Parathyroid adenoma (tissue), 2 donors: ENCODE measurements around the gene CCDC3.
"Not testable (repeated sequence)": the region's sequence is repeated elsewhere in the genome, so short reads cannot be mapped to it uniquely, and the experiment has no call there.

Source experiments
- H2AFZ ChIP-seq: fragments of 300-600 bp; sonication (generic); one replicate; pipeline ENCODE4 v1.7.0; 2017; ENCODE audit warnings: antibody characterized with exemption, mild to moderate bottlenecking
- H3K27ac ChIP-seq: fragments of 300-600 bp; sonication (generic); one replicate; pipeline ENCODE4 v1.7.0; 2017
- H3K27me3 ChIP-seq: fragments of 300-600 bp; sonication (generic); one replicate; pipeline ENCODE4 v1.7.0; 2017; ENCODE audit warnings: low read length; ENCODE audit not compliant: control insufficient read depth, insufficient read depth
- H3K36me3 ChIP-seq: fragments of 300-600 bp; sonication (generic); one replicate; pipeline ENCODE4 v1.7.0; 2017; ENCODE audit warnings: low read length; ENCODE audit not compliant: control insufficient read depth, insufficient read depth
- H3K4me1 ChIP-seq: fragments of 300-600 bp; sonication (generic); one replicate; pipeline ENCODE4 v1.7.0; 2017; ENCODE audit warnings: control low read depth
- H3K4me2 ChIP-seq: fragments of 300-600 bp; sonication (generic); one replicate; pipeline ENCODE4 v1.7.0; 2017; ENCODE audit warnings: low read length
- H3K4me3 ChIP-seq: fragments of 300-600 bp; sonication (generic); one replicate; pipeline ENCODE4 v1.7.0; 2017; ENCODE audit warnings: low read depth, low read length
- H3K79me2 ChIP-seq: fragments of 300-600 bp; sonication (generic); one replicate; pipeline ENCODE4 v1.7.0; 2017; ENCODE audit warnings: control low read depth
- H3K9ac ChIP-seq: fragments of 300-600 bp; sonication (generic); one replicate; pipeline ENCODE4 v1.7.0; 2017; ENCODE audit warnings: mild to moderate bottlenecking
- H3K9me3 ChIP-seq: fragments of 300-600 bp; sonication (generic); one replicate; pipeline ENCODE4 v1.7.0; 2017; ENCODE audit warnings: low read length; ENCODE audit not compliant: control insufficient read depth
- TF ChIP-seq, protein P1 (sequence below): fragments of 300-600 bp; sonication (generic); IDR thresholded peaks from one replicate; pipeline ENCODE4 v1.7.0; 2017; ENCODE audit warnings: antibody characterized with exemption, mild to moderate bottlenecking
- donor health status: primary hyperparathyroidism.

CCDC3 gene

DNA sequence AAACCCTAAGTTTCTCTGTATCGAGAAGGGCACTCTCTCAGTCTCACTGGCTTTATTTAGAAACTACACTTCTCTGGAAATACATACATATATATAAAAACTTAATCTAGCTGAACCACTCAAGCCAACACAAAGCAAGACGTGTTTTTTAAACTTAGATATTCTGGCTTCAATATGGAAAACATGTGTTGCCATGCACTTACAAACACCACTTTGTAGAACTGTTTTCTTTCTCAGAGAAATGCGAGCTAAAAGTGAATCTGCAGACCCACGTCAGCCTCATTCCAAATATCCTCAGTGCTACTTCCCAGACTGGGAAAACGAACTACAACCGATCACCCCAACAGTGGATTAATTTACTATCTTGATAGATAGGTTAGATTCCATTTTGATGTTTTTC is 1.7 kb downstream of the CCDC3 start:
- Histone ChIP-seq H3K9ac (no peak overlapping the region), H3K4me1 (no peaks in the 10 kb centered on the region), H2AFZ (no peak overlapping the region), H3K36me3 (no peaks in the 10 kb centered on the region), H3K9me3 (no peaks in the 10 kb centered on the region), H3K27ac (no peak overlapping the region), H3K27me3 (no peaks in the 10 kb centered on the region), H3K4me2 (no peak overlapping the region), H3K79me2 (no peaks in the 10 kb centered on the region), H3K4me3 (no peak overlapping the region)
- TF ChIP-seq, protein P1, sequence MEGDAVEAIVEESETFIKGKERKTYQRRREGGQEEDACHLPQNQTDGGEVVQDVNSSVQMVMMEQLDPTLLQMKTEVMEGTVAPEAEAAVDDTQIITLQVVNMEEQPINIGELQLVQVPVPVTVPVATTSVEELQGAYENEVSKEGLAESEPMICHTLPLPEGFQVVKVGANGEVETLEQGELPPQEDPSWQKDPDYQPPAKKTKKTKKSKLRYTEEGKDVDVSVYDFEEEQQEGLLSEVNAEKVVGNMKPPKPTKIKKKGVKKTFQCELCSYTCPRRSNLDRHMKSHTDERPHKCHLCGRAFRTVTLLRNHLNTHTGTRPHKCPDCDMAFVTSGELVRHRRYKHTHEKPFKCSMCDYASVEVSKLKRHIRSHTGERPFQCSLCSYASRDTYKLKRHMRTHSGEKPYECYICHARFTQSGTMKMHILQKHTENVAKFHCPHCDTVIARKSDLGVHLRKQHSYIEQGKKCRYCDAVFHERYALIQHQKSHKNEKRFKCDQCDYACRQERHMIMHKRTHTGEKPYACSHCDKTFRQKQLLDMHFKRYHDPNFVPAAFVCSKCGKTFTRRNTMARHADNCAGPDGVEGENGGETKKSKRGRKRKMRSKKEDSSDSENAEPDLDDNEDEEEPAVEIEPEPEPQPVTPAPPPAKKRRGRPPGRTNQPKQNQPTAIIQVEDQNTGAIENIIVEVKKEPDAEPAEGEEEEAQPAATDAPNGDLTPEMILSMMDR = no peak

DNA sequence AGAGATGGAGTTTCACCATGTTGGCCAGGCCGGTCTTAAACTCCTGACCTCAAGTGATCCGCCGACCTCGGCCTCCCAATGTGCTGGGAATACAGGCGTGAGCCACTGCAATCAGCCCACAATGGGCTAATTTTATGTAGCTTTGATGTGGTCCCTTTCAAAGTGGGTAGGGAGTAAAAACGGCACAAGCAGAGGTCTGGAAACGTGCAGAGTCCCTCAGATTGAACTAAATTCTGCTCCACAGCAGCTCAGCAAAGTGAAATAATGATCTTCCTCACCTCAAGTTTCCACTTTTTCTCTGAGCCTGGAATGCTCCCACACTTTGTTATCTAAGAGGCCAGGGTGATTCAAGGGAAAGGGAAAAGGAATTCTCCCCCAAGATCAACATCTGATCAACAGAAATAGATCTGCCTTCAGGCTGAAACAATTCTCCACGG is 6.1 kb downstream of the CCDC3 start:
- TF ChIP-seq, protein P1 = no peak
- H2AFZ ChIP-seq = no peak overlapping the region
- no peaks in the 10 kb centered on the region for H3K36me3 ChIP-seq
- H3K79me2 ChIP-seq = no peaks in the 10 kb centered on the region
- no peaks in the 10 kb centered on the region for H3K27me3 ChIP-seq
- H3K4me2 ChIP-seq = no peak overlapping the region
- no peak overlapping the region for H3K4me3 ChIP-seq
- H3K9me3 ChIP-seq = no peaks in the 10 kb centered on the region
- no peak overlapping the region for H3K9ac ChIP-seq
- no peak overlapping the region for H3K27ac ChIP-seq
- H3K4me1 ChIP-seq = no peaks in the 10 kb centered on the region

DNA sequence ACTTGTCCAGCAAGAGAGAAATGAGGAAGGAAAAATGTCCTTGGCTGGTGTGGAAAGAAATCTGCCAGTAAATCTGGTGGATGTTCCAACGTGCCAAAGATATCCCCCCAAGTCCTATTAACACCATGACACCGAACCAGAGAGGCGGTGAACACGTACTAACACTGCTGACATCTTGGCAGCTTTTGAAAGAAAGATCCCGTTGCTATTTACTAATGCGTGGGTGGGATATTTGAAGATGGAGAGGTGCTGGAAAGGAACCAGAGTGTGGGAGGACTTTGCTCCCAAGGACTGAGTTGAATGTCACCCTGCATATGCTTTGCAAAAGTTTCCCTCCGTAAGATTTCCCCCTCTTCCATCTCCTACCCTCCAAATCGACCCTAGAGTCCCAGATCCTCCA is 7.9 kb downstream of the CCDC3 start:
- TF ChIP-seq, protein P1 = no peak
- Histone ChIP-seq H3K9ac (no peak overlapping the region), H3K36me3 (no peaks in the 10 kb centered on the region), H3K9me3 (no peaks in the 10 kb centered on the region), H3K27ac (no peak overlapping the region), H3K4me1 (no peaks in the 10 kb centered on the region), H3K79me2 (no peaks in the 10 kb centered on the region), H2AFZ (no peak overlapping the region), H3K4me3 (no peak overlapping the region), H3K4me2 (no peak overlapping the region), H3K27me3 (no peaks in the 10 kb centered on the region)

DNA sequence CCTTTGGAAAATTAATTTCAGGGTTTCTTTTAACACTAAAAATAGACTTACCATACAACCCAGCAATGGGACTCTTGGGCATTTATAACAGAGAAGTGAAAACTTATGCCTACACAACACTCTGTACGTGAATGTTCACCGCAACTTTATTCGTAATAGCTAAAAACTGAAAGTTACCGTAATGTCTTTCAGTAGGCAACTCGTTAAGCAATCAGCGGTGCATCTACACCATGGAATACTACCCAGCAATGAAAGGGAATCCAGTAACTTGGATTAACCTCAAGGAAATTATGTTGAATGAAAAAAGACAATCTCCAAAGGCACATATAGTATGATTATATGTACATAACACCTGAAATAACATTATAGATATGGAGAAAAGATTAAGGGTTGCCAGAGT is 16.2 kb downstream of the CCDC3 start:
- no peak overlapping the region for H3K27ac ChIP-seq
- no peaks in the 10 kb centered on the region for H3K27me3 ChIP-seq
- H3K36me3 ChIP-seq = no peaks in the 10 kb centered on the region
- TF ChIP-seq, protein P1 = no peak
- H3K9ac ChIP-seq = no peak overlapping the region
- no peak overlapping the region for H2AFZ ChIP-seq
- H3K79me2 ChIP-seq = no peaks in the 10 kb centered on the region
- no peaks in the 10 kb centered on the region for H3K9me3 ChIP-seq
- H3K4me2 ChIP-seq = no peak overlapping the region
- no peaks in the 10 kb centered on the region for H3K4me1 ChIP-seq
- H3K4me3 ChIP-seq = no peak overlapping the region

DNA sequence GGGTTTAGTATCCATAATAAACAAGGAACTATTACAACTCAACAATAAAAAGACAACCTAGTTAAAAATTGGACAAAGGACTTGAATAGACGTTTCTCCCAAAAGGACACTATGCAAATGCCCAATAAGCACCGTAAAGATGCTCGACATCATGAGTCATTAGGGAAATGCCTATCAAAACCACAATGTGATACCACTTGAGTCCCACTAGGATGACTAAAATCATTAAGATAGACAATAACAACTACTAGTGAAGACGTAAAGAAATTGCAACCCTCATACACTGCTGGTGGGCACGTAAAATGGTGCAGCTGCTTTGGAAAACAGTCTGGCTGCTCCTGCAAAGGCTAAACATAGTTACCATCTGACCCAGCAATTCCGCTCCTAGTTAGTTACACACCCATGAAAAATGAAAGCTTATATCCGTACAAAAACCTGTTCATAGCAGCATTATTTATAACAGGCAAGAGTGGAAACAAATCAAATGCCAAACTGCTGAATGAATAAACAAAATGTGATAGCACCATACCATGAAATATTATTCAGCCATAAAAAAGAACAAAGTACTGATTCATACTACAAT is 17.3 kb downstream of the CCDC3 start:
- Histone ChIP-seq H3K27me3 (no peaks in the 10 kb centered on the region), H3K27ac (no peak overlapping the region), H2AFZ (no peak overlapping the region), H3K4me2 (no peak overlapping the region), H3K4me3 (no peak overlapping the region), H3K36me3 (no peaks in the 10 kb centered on the region), H3K4me1 (no peaks in the 10 kb centered on the region), H3K9me3 (no peaks in the 10 kb centered on the region), H3K9ac (no peak overlapping the region), H3K79me2 (no peaks in the 10 kb centered on the region)
- TF ChIP-seq, protein P1 = no peak

DNA sequence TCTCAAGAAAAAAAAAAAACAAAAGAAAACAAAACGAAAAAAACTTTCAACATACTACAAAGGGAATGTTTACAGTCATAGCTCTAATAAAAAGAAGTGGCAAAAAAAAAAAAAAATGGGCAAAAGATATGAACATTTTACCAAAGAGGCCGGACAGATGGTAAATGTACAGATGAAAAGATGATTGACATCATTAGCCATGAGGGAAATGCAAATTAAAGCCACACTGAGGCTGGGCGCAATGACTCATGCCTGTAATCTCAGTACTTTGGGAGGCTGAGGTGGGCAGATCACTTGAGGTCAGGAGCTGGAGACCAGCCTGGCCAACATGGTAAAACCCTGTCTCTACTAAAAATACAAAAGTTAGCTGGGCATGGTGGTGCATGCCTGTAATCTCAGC is 17.9 kb downstream of the CCDC3 start:
- H2AFZ ChIP-seq, H3K4me3 ChIP-seq, H3K4me2 ChIP-seq, H3K4me1 ChIP-seq, H3K9me3 ChIP-seq, H3K9ac ChIP-seq, H3K27ac ChIP-seq, H3K36me3 ChIP-seq, H3K27me3 ChIP-seq, H3K79me2 ChIP-seq: not testable (repeated sequence)
